Breast epithelium (tissue), 4 donors: ENCODE data around the gene ATG16L1. TPM values are rescaled to one million over a fixed set of nuclear protein-coding genes. Genes with fewer than 3 reads are reported as not detected.

Source experiments
- DNase-seq, 2 donors: peaks; one replicate each; pipeline ENCODE4 v3.0.0-alpha.2; 2019; ENCODE audit warnings: low spot score in 2 of 2
- H3K27ac ChIP-seq, 2 donors: fragments of 200-600 bp; sonication (generic) in 1 of 2; one replicate each; pipeline ENCODE4 v1.5.1; 2016 to 2019; ENCODE audit warnings: mild to moderate bottlenecking in 1 of 2
- H3K27me3 ChIP-seq, 2 donors: fragments of 200-600 bp; sonication (generic) in 1 of 2; one replicate each; pipeline versions ENCODE4 v1.5.1 to v1.6.0; 2017 to 2019; ENCODE audit warnings: control low read depth in 1 of 2, mild to moderate bottlenecking in 1 of 2
- H3K36me3 ChIP-seq: fragments of 200-600 bp; one replicate; pipeline ENCODE4 v1.5.1; 2019
- H3K4me1 ChIP-seq, 2 donors: fragments of 200-600 bp; sonication (generic); one replicate each; pipeline ENCODE4 v1.5.1; 2016 to 2019; ENCODE audit warnings: control low read depth in 1 of 2
- H3K4me3 ChIP-seq, 3 donors: fragments of 200-600 bp; sonication (generic); 1 replicate in 2 of 3; 2 replicates in 1 of 3; pipeline ENCODE4 v1.5.1; 2016 to 2019; ENCODE audit warnings: mild to moderate bottlenecking in 3 of 3, moderate library complexity in 2 of 3
- H3K9me3 ChIP-seq, 2 donors: fragments of 200-600 bp; sonication (generic) in 1 of 2; one replicate each; pipeline ENCODE4 v1.5.1; 2016 to 2019; ENCODE audit warnings: control low read depth in 1 of 2
- CTCF ChIP-seq, 3 donors: fragments of 450-650 bp; IDR thresholded peaks; one replicate each; pipeline ENCODE4 v1.5.1; 2016 to 2017; ENCODE audit warnings: antibody characterized with exemption in 3 of 3, mild to moderate bottlenecking in 3 of 3, moderate library complexity in 3 of 3
- POLR2A ChIP-seq: fragments of 450-650 bp; IDR thresholded peaks from one replicate; pipeline ENCODE4 v1.6.1; 2016; ENCODE audit warnings: antibody characterized with exemption, mild to moderate bottlenecking, moderate library complexity
- POLR2AphosphoS5 ChIP-seq, 3 donors: sonication (generic); formaldehyde crosslinking; IDR thresholded peaks; one replicate each; pipeline ENCODE4 v1.6.1; 2017; ENCODE audit warnings: antibody characterized with exemption in 3 of 3
- intact Hi-C: fragments of 100-400 bp; cut with DNase I; formaldehyde crosslinking; loops from one replicate; pipeline ENCODE4 v1.15.1; 2023; ENCODE audit warnings: low total_unique reads
- total RNA-seq, 3 donors: library from RNA; depleted of rRNA; stranded (reverse); fragments of >200 nt; gene quantifications; one replicate each; pipeline ENCODE4 v1.1.0, GENCODE V29; 2016

ATG16L1 gene
- total RNA-seq, 3 donors from 2014 or later: 19.5 to 61.9 (median 46.0) TPM

- intact Hi-C loops: no loop called here
- no peak for DNase-seq
Observed at GRCh38 chr2:233236820-233237589, 14.5 kb upstream of the ATG16L1 start.

GRCh38 chr2:233240897-233241296 lies 10.6 kb upstream of the ATG16L1 start:
- intact Hi-C loops: no loop called here
- Histone ChIP-seq H3K27ac (no peak overlapping the region), H3K27me3 (no peaks in the 10 kb centered on the region), H3K4me3 (no peak overlapping the region), H3K4me1 (no peaks in the 10 kb centered on the region), H3K36me3 (no peaks in the 10 kb centered on the region), H3K9me3 (no peaks in the 10 kb centered on the region)
- no peak for DNase-seq
- TF ChIP-seq CTCF (IDR thresholded peaks at IDR 0.05): no peak
- no peak for TF ChIP-seq POLR2AphosphoS5 (IDR thresholded peaks at IDR 0.05)
- TF ChIP-seq POLR2A: no peak

More at GRCh38 chr2:233236820-233237589, 14.5 kb upstream of the ATG16L1 start:
- TF ChIP-seq CTCF (IDR thresholded peaks at IDR 0.05) (no peak), POLR2A (no peak), POLR2AphosphoS5 (IDR thresholded peaks at IDR 0.05) (no peak)
- Histone ChIP-seq H3K9me3 (no peaks in the 10 kb centered on the region), H3K4me3 (no peak overlapping the region), H3K4me1 (no peaks in the 10 kb centered on the region), H3K27ac (no peak overlapping the region), H3K27me3 (no peaks in the 10 kb centered on the region), H3K36me3 (no peaks in the 10 kb centered on the region)

GRCh38 chr2:233241803-233242202 lies 9.7 kb upstream of the ATG16L1 start:
- no peak overlapping the region for H3K27ac ChIP-seq
- H3K4me1 ChIP-seq: no peaks in the 10 kb centered on the region
- H3K9me3 ChIP-seq: no peaks in the 10 kb centered on the region
- no peak overlapping the region for H3K4me3 ChIP-seq
- DNase-seq: no peak
- no peak for TF ChIP-seq POLR2AphosphoS5 (IDR thresholded peaks at IDR 0.05)
- TF ChIP-seq POLR2A: no peak
- TF ChIP-seq CTCF (IDR thresholded peaks at IDR 0.05): no peak
- H3K36me3 ChIP-seq: no peaks in the 10 kb centered on the region
- intact Hi-C loops: no loop called here
- no peaks in the 10 kb centered on the region for H3K27me3 ChIP-seq

- no peak overlapping the region for H3K4me3 ChIP-seq
- no peaks in the 10 kb centered on the region for H3K9me3 ChIP-seq
- no peak for TF ChIP-seq CTCF (IDR thresholded peaks at IDR 0.05)
- TF ChIP-seq POLR2A: no peak
- TF ChIP-seq POLR2AphosphoS5 (IDR thresholded peaks at IDR 0.05): no peak
- intact Hi-C loops: no loop called here
- H3K4me1 ChIP-seq: no peaks in the 10 kb centered on the region
- H3K27ac ChIP-seq: no peak overlapping the region
- H3K27me3 ChIP-seq: no peaks in the 10 kb centered on the region
- H3K36me3 ChIP-seq: no peaks in the 10 kb centered on the region
- no peak for DNase-seq
Observed at GRCh38 chr2:233242231-233242927, 9.1 kb upstream of the ATG16L1 start.

GRCh38 chr2:233243348-233243747 lies 8.1 kb upstream of the ATG16L1 start:
- H3K27ac ChIP-seq: no peak overlapping the region
- intact Hi-C loops: no loop called here
- TF ChIP-seq CTCF (IDR thresholded peaks at IDR 0.05) (no peak), POLR2A (no peak), POLR2AphosphoS5 (IDR thresholded peaks at IDR 0.05) (no peak)

More at GRCh38 chr2:233243348-233243747, 8.1 kb upstream of the ATG16L1 start:
- no peaks in the 10 kb centered on the region for H3K36me3 ChIP-seq
- DNase-seq: no peak
- no peaks in the 10 kb centered on the region for H3K27me3 ChIP-seq
- H3K4me3 ChIP-seq: no peak overlapping the region
- H3K4me1 ChIP-seq: no peaks in the 10 kb centered on the region
- no peaks in the 10 kb centered on the region for H3K9me3 ChIP-seq
